GM12874 (cell line): ENCODE results near the gene SLIT2.

Experiments used
- TF ChIP-seq, protein P1 (sequence below): IDR thresholded peaks from 2 replicates; pipeline ENCODE4 v1.5.1; 2011; ENCODE audit warnings: low read depth, mild to moderate bottlenecking, control low read depth, low read length, moderate library complexity; ENCODE audit not compliant: insufficient read depth

Gene SLIT2

GRCh38 chr4:20278195-20278594 is 26.5 kb downstream of the SLIT2 start:
- TF ChIP-seq, protein P1, sequence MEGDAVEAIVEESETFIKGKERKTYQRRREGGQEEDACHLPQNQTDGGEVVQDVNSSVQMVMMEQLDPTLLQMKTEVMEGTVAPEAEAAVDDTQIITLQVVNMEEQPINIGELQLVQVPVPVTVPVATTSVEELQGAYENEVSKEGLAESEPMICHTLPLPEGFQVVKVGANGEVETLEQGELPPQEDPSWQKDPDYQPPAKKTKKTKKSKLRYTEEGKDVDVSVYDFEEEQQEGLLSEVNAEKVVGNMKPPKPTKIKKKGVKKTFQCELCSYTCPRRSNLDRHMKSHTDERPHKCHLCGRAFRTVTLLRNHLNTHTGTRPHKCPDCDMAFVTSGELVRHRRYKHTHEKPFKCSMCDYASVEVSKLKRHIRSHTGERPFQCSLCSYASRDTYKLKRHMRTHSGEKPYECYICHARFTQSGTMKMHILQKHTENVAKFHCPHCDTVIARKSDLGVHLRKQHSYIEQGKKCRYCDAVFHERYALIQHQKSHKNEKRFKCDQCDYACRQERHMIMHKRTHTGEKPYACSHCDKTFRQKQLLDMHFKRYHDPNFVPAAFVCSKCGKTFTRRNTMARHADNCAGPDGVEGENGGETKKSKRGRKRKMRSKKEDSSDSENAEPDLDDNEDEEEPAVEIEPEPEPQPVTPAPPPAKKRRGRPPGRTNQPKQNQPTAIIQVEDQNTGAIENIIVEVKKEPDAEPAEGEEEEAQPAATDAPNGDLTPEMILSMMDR = no peak

DNA sequence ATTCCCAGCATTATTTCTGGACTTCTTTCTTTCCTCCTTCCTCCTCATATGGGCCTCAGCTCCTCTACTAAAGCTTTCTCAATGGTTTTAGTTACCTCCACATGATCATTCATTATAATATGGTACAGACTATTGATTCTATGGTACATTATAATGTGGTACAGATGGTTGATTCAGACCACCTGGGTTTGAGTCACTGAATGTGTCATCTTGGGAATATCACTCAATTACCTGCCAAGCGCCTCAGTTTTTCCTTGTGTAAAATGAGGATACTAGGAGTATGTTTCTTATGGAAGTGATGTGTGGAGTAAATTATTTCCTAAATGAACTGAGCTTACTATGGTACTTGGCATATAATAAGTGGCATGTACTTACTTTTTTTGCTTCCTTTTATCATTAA is 27.7 kb downstream of the SLIT2 start:
- TF ChIP-seq, protein P1 = no peak

GRCh38 chr4:20281453-20281852 is 29.7 kb downstream of the SLIT2 start:
- TF ChIP-seq, protein P1 = no peak

DNA sequence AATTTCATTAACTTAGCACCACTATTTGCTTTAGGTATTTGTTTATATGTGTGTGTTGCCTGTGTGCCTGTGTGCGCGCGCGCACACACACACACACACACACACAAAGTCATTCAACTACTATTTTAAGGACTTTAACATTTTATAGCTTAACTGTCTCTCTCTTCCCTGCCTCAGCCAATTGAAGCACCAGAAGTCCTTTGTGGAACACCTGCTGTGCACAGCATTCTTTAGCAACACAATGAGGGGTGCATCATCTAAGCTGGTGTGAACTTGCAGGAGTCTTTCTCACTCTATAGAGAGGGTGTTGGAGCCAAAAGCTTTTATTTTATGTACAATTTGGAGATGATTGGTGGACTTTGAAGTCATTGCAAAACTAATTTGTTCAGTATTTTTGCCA is 31.3 kb downstream of the SLIT2 start:
- TF ChIP-seq, protein P1 = no peak

DNA sequence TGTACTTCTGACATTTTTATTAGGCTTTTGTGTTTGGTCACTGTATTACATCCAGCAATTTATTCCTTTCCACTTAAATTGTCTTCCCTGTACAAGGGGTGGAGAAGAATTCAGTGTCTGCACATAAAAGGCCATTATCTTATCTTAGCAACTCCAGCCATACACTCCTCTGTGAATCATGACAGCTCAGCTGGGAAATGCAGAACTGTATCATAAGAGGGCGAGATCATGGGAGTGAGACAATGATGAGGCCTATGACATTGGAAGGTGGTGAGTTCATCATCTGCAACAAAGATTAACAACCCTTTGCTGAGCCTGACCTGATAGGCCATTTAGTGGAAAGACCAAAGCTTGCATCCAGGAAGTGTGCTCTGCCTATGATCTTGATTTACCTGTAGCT is 33.3 kb downstream of the SLIT2 start:
- TF ChIP-seq, protein P1 = no peak

GRCh38 chr4:20287246-20287645 is 35.5 kb downstream of the SLIT2 start:
- TF ChIP-seq, protein P1 = no peak

DNA sequence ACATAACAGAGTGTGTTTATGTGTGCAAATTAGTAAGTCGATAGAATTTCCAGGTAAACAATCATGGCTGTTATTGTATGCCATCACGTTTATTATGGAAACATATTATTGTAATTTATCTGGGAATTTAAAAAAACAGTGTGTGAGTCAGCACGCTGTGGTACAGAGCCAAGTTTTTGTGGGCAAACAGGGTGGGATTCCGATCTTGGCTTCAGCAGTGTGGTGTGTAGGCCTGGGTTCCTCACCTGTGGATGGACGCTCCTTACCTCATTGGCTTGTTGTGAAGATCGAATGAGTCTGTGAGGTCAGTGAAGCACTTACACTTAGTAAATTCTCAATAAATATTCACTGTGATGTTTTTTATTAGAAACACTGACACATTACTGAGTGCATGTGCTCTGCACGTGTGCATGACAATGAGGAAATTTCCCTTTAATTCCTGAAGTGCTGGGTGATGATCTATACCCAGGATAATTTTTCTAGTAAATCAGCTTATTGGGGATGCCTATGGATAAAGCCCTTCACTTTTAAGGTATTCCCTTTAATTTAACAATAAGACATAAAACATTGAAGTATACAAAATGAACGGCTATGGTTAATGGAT is 36.4 kb downstream of the SLIT2 start:
- TF ChIP-seq, protein P1 = no peak
